Measurements from ENCODE around the gene SORBS1. TPM values are rescaled to one million over a fixed set of nuclear protein-coding genes. Genes with fewer than 3 reads are reported as not detected.

The SORBS1 gene
- total and polyA plus RNA-seq, 9 of the 15 experiments (the other 6 are each of a cell fraction or from before 2014, with no cell fraction given), result 2.0 to 13.3 (median 6.5) TPM

DNA sequence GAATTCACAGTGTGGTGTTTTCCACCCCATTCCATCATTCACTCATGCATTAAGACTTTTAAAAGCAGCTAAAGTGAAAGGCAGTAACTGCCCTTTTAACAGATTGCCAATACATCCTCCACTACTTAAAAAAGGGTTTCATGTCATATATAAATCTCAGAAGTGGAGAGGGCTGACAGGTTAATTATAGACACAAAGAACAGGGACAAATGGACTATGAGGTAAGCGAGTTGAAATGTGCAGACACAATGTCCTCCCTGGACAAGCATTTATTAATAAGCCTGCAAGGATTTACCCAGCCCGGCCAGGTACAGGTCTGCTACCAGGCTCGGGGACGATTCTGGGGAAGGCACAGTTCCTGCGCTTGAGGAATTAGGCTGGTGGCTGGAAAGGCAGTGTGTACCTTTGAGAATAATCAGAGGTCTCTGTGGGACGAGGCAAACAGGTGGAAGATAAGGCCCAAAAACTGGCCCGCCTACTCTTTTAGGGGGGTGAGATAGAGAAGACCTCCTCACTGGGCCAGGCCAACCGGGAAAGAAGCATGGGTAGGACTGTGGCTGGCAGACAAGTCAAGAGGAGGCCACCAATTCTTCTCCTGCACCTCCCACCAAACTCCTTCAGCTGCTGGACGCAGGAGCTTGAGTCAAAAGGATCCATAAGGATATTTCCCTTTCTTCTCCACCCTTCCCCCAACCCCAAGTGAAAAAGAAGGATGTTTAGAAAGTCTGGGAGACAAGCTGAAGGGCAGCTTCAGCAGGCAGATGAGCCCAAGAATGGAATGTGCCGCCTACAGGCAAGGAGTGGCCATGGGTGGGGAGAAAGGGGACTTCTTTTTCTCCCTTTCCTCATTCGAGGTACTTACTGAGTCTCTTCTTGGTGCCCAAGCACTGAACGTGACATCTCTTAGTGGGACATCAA is 271.9 kb downstream of the SORBS1 start (continued):
- TF ChIP-seq, protein P1, sequence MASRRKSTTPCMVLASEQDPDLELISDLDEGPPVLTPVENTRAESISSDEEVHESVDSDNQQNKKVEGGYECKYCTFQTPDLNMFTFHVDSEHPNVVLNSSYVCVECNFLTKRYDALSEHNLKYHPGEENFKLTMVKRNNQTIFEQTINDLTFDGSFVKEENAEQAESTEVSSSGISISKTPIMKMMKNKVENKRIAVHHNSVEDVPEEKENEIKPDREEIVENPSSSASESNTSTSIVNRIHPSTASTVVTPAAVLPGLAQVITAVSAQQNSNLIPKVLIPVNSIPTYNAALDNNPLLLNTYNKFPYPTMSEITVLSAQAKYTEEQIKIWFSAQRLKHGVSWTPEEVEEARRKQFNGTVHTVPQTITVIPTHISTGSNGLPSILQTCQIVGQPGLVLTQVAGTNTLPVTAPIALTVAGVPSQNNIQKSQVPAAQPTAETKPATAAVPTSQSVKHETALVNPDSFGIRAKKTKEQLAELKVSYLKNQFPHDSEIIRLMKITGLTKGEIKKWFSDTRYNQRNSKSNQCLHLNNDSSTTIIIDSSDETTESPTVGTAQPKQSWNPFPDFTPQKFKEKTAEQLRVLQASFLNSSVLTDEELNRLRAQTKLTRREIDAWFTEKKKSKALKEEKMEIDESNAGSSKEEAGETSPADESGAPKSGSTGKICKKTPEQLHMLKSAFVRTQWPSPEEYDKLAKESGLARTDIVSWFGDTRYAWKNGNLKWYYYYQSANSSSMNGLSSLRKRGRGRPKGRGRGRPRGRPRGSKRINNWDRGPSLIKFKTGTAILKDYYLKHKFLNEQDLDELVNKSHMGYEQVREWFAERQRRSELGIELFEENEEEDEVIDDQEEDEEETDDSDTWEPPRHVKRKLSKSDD (conservative IDR thresholded peaks at IDR 0.05; ENCODE audit: low read length), result no peak
- TF ChIP-seq, protein P2, sequence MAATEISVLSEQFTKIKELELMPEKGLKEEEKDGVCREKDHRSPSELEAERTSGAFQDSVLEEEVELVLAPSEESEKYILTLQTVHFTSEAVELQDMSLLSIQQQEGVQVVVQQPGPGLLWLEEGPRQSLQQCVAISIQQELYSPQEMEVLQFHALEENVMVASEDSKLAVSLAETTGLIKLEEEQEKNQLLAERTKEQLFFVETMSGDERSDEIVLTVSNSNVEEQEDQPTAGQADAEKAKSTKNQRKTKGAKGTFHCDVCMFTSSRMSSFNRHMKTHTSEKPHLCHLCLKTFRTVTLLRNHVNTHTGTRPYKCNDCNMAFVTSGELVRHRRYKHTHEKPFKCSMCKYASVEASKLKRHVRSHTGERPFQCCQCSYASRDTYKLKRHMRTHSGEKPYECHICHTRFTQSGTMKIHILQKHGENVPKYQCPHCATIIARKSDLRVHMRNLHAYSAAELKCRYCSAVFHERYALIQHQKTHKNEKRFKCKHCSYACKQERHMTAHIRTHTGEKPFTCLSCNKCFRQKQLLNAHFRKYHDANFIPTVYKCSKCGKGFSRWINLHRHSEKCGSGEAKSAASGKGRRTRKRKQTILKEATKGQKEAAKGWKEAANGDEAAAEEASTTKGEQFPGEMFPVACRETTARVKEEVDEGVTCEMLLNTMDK (IDR thresholded peaks at IDR 0.05; ENCODE audit: borderline replicate concordance, insufficient read depth, low read depth, low read length, poor library complexity, severe bottlenecking), result no peak
- TF ChIP-seq MYNN (IDR thresholded peaks at IDR 0.05), result peak; percentile 81; the same call in 1 of the 2 replicates
- TF ChIP-seq MYNN (CRISPR knock-in tag; IDR thresholded peaks at IDR 0.05), result no peak
- no peak for TF ChIP-seq CAMTA2 (CRISPR knock-in tag; conservative IDR thresholded peaks at IDR 0.05)
- TF ChIP-seq RAD21 (CRISPR knock-in tag; conservative IDR thresholded peaks at IDR 0.05 in 1 of 2, IDR thresholded peaks at IDR 0.05 in 1 of 2), result peak; percentile 11 to 41; a peak in 2 of 4 replicates
- TF ChIP-seq, protein P3, sequence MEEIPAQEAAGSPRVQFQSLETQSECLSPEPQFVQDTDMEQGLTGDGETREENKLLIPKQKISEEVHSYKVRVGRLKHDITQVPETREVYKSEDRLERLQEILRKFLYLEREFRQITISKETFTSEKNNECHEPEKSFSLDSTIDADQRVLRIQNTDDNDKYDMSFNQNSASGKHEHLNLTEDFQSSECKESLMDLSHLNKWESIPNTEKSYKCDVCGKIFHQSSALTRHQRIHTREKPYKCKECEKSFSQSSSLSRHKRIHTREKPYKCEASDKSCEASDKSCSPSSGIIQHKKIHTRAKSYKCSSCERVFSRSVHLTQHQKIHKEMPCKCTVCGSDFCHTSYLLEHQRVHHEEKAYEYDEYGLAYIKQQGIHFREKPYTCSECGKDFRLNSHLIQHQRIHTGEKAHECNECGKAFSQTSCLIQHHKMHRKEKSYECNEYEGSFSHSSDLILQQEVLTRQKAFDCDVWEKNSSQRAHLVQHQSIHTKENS (CRISPR knock-in tag; IDR thresholded peaks at IDR 0.05), result no peak
- no peak for TF ChIP-seq POLR2A (conservative IDR thresholded peaks at IDR 0.05)
- TF ChIP-seq, protein P4, sequence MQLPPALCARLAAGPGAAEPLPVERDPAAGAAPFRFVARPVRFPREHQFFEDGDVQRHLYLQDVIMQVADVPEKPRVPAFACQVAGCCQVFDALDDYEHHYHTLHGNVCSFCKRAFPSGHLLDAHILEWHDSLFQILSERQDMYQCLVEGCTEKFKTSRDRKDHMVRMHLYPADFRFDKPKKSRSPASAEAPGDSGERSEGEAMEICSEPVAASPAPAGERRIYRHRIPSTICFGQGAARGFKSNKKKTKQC (CRISPR knock-in tag; IDR thresholded peaks at IDR 0.05), result no peak
- no peak for TF ChIP-seq NFE2 (IDR thresholded peaks at IDR 0.05; ENCODE audit: low read depth)
- TF ChIP-seq MEIS2 (IDR thresholded peaks at IDR 0.05; ENCODE audit: partially characterized antibody), result peak; percentile 32
- TF ChIP-seq, protein P5, sequence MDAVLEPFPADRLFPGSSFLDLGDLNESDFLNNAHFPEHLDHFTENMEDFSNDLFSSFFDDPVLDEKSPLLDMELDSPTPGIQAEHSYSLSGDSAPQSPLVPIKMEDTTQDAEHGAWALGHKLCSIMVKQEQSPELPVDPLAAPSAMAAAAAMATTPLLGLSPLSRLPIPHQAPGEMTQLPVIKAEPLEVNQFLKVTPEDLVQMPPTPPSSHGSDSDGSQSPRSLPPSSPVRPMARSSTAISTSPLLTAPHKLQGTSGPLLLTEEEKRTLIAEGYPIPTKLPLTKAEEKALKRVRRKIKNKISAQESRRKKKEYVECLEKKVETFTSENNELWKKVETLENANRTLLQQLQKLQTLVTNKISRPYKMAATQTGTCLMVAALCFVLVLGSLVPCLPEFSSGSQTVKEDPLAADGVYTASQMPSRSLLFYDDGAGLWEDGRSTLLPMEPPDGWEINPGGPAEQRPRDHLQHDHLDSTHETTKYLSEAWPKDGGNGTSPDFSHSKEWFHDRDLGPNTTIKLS (IDR thresholded peaks at IDR 0.05; ENCODE audit: borderline replicate concordance, low read depth), result no peak
- TF ChIP-seq DNMT1 (IDR thresholded peaks at IDR 0.05), result no peak
- no peak for TF ChIP-seq MXI1 (IDR thresholded peaks at IDR 0.05; ENCODE audit: low read depth, low read length)
- no peak for TF ChIP-seq ZNF384 (IDR thresholded peaks at IDR 0.05; ENCODE audit: low read depth, low read length)
